Esophagus (tissue), 2 donors: ENCODE measurements around the gene DNAH6. TPM values are rescaled to one million over a fixed set of nuclear protein-coding genes. Genes with fewer than 3 reads are reported as not detected.

Experiments used
- H3K27ac ChIP-seq, 2 donors: one replicate each; pipeline ENCODE4 v1.5.1; 2013; ENCODE audit warnings: low read depth in 2 of 2, mild to moderate bottlenecking in 2 of 2, inconsistent platforms in 1 of 2, low read length in 1 of 2, moderate library complexity in 1 of 2
- H3K27me3 ChIP-seq, 2 donors: one replicate each; pipeline ENCODE4 v1.6.1; 2013; ENCODE audit warnings: low read length in 2 of 2, control low read depth in 1 of 2, mild to moderate bottlenecking in 1 of 2; ENCODE audit not compliant: insufficient read depth in 2 of 2, control insufficient read depth in 1 of 2
- H3K36me3 ChIP-seq, 2 donors: one replicate each; pipeline ENCODE4 v1.6.1; 2013; ENCODE audit warnings: low read length in 1 of 2; ENCODE audit not compliant: control insufficient read depth in 2 of 2, insufficient read depth in 2 of 2
- H3K4me1 ChIP-seq, 2 donors: one replicate each; pipeline ENCODE4 v1.6.1; 2013; ENCODE audit warnings: low read length in 1 of 2; ENCODE audit not compliant: control insufficient read depth in 2 of 2, insufficient read depth in 2 of 2
- H3K4me3 ChIP-seq, 2 donors: one replicate each; pipeline ENCODE4 v1.5.1; 2013; ENCODE audit warnings: low read length in 2 of 2, mild to moderate bottlenecking in 2 of 2, low read depth in 1 of 2, moderate library complexity in 1 of 2
- H3K9me3 ChIP-seq, 2 donors: one replicate each; pipeline ENCODE4 v1.6.1; 2013; ENCODE audit warnings: mild to moderate bottlenecking in 2 of 2, low read depth in 1 of 2, low read length in 1 of 2, moderate library complexity in 1 of 2; ENCODE audit not compliant: control insufficient read depth in 2 of 2, insufficient read depth in 1 of 2
- whole genome bisulfite sequencing, 2 donors: extraction: QIAGEN DNeasy Blood & Tissue Kit; methylation state at CpG; one replicate each; pipeline ENCODE4 v1.1.7; 2013; 5-methylcytosine and 5-hydroxymethylcytosine counted together
- polyA plus RNA-seq, 2 donors: library from polyadenylated mRNA; stranded (reverse); fragments of 200-250 nt; gene quantifications; one replicate each; pipeline ENCODE4 v1.2.3, GENCODE V29; 2013
- donor health status: healthy with polysubstance abuse.
- donor health status: Bipolar disorder and iron deficiency.

DNAH6 gene
- polyA plus RNA-seq, 2 donors: 0.06 to 0.10 TPM

- 36 to 47% methylated on average over 5 of the region's 5 CpGs for WGBS, 2 donors
- Histone ChIP-seq H3K4me3 (no peak overlapping the region), H3K9me3 (no peaks in the 10 kb centered on the region), H3K36me3 (no peaks in the 10 kb centered on the region), H3K4me1 (peaks cover 0 to 4% of the 10 kb centered on the region in 2 donors), H3K27ac (peak overlapping the region; percentile 47 to 64), H3K27me3 (no peaks in the 10 kb centered on the region)
Measured at GRCh38 chr2:84846041-84846663, 329.9 kb downstream of the DNAH6 start.

- H3K4me3 ChIP-seq: no peak overlapping the region
- WGBS, 2 donors: 85 to 92% methylated on average over 2 of the region's 2 CpGs
- H3K9me3 ChIP-seq: no peaks in the 10 kb centered on the region
- H3K4me1 ChIP-seq: peaks cover 0 to 3% of the 10 kb centered on the region in 2 donors
- H3K36me3 ChIP-seq: no peaks in the 10 kb centered on the region
- no peaks in the 10 kb centered on the region for H3K27me3 ChIP-seq
- peak overlapping the region; percentile 47 to 64 for H3K27ac ChIP-seq
Measured at GRCh38 chr2:84846741-84847142, 330.4 kb downstream of the DNAH6 start.

- Histone ChIP-seq H3K9me3 (no peaks in the 10 kb centered on the region), H3K27ac (no peak overlapping the region), H3K27me3 (no peaks in the 10 kb centered on the region), H3K4me1 (peaks cover 0 to 3% of the 10 kb centered on the region in 2 donors), H3K4me3 (no peak overlapping the region), H3K36me3 (no peaks in the 10 kb centered on the region)
- WGBS, 2 donors: 71 to 84% methylated on average over 5 of the region's 5 CpGs
Measured at GRCh38 chr2:84847326-84848050, 331.2 kb downstream of the DNAH6 start.

GRCh38 chr2:84849271-84849952 lies 333.1 kb downstream of the DNAH6 start:
- H3K27me3 ChIP-seq: no peaks in the 10 kb centered on the region
- H3K9me3 ChIP-seq: peaks cover 0 to 2% of the 10 kb centered on the region in 2 donors
- WGBS, 2 donors: 58 to 69% methylated on average over 8 of the region's 8 CpGs
- no peak overlapping the region for H3K27ac ChIP-seq
- H3K36me3 ChIP-seq: no peaks in the 10 kb centered on the region
- peaks cover 0 to 3% of the 10 kb centered on the region in 2 donors for H3K4me1 ChIP-seq
- no peak overlapping the region for H3K4me3 ChIP-seq

- WGBS, 2 donors: 94 to 98% methylated on average over 4 of the region's 4 CpGs
- H3K9me3 ChIP-seq: peaks cover 0 to 2% of the 10 kb centered on the region in 2 donors
Measured at GRCh38 chr2:84850471-84850870, 334.2 kb downstream of the DNAH6 start.

DNA sequence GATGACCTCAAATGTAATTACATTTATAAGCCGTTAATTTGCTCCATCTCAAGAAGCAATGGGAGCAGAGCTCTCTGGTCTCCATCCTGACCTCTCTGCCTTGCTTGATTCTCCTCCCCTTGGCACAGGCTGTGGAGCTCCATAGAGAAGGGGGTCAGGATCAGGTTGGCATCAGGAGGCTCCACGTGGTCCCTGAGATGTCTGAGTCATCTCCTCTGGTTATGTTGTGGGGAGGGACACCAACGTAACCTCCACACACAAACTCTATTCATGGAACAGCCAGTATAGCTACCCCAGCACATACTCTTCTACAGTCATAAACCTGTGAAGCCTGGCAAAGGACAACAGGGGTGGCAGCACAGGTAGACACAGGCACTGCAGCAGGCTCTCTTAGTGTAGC lies 335.6 kb downstream of the DNAH6 start:
- H3K36me3 ChIP-seq: no peaks in the 10 kb centered on the region
- no peak overlapping the region for H3K27ac ChIP-seq
- WGBS, 2 donors: 76 to 77% methylated on average over 3 of the region's 3 CpGs
- H3K27me3 ChIP-seq: no peaks in the 10 kb centered on the region
- no peak overlapping the region for H3K4me3 ChIP-seq
- peaks cover 0 to under 1% of the 10 kb centered on the region in 2 donors for H3K4me1 ChIP-seq
- peaks cover 0 to 2% of the 10 kb centered on the region in 2 donors for H3K9me3 ChIP-seq

More at GRCh38 chr2:84850471-84850870, 334.2 kb downstream of the DNAH6 start:
- H3K27me3 ChIP-seq: no peaks in the 10 kb centered on the region
- H3K36me3 ChIP-seq: no peaks in the 10 kb centered on the region
- H3K4me1 ChIP-seq: peaks cover 0 to 3% of the 10 kb centered on the region in 2 donors
- H3K4me3 ChIP-seq: no peak overlapping the region
- no peak overlapping the region for H3K27ac ChIP-seq

DNA sequence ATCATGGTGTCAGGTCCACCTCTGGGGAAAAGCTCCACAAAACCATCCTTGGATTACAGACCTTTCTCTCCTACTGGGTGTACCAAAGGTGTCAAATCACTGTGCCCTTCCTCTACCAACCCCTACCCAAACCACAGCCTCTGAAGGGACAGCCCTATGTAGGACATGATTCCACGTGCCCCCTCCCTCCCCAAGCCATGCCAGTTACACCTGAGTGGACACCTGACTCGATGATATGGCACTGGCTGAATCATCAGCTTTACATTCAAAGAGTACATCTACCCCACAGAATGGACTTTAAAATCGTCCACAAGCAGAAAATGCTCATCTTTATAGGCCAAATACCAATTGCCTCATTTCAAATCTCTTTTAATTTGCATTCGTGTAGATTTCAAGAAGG lies 338.6 kb downstream of the DNAH6 start:
- Histone ChIP-seq H3K9me3 (peaks cover 0 to 2% of the 10 kb centered on the region in 2 donors), H3K27ac (no peak overlapping the region), H3K4me3 (no peak overlapping the region), H3K4me1 (no peaks in the 10 kb centered on the region), H3K27me3 (no peaks in the 10 kb centered on the region), H3K36me3 (no peaks in the 10 kb centered on the region)
- 56 to 62% methylated on average over 4 of the region's 4 CpGs for whole genome bisulfite sequencing, 2 donors

DNA sequence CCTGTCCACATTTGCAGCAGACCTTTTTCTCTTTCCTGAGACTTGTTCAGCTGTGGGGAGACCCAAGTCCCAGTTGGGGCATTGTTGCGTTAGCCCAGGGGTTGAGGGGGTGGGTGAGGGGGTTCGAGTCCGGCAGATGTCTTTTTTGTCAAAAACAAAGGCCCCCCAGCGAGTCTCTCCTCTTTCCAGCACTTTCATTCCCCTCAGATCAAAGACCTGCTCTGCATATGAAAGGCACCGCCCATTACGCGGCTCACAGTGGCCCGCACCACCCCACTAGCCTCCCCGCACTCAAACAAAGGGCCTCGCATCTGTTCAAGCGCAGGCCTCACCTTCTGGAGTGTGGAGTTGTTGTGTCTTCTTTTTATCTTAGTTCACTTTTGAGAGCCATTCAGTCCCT lies 339.4 kb downstream of the DNAH6 start:
- H3K4me1 ChIP-seq: no peaks in the 10 kb centered on the region
- no peak overlapping the region for H3K4me3 ChIP-seq
- H3K27me3 ChIP-seq: no peaks in the 10 kb centered on the region
- H3K36me3 ChIP-seq: no peaks in the 10 kb centered on the region
- H3K27ac ChIP-seq: no peak overlapping the region
- peaks cover 0 to 2% of the 10 kb centered on the region in 2 donors for H3K9me3 ChIP-seq
- 29 to 38% methylated on average over 11 of the region's 11 CpGs for WGBS, 2 donors

GRCh38 chr2:84856787-84857186 lies 340.5 kb downstream of the DNAH6 start:
- WGBS, 2 donors: 68 to 76% methylated on average over 6 of the region's 6 CpGs
- Histone ChIP-seq H3K27ac (no peak overlapping the region), H3K27me3 (no peaks in the 10 kb centered on the region), H3K36me3 (no peaks in the 10 kb centered on the region), H3K4me1 (no peaks in the 10 kb centered on the region), H3K4me3 (no peak overlapping the region), H3K9me3 (peaks cover 0 to 2% of the 10 kb centered on the region in 2 donors)
